ENCODE measurements around the gene SLC2A13.

SLC2A13 gene

GRCh38 chr12:40105515-40106201 is at the start of gene SLC2A13:
SLC2A13 (minus strand) TSS chr12:40106081; CDS start chr12:40105808, 273 bp downstream.
- DNase-seq (ENCODE audit: low read depth) = peak; percentile 30

GRCh38 chr12:40154381-40154780 is 48.5 kb upstream of the SLC2A13 start:
- DNase-seq (ENCODE audit: low read depth) = no peak

GRCh38 chr12:40153432-40153831 is 47.6 kb upstream of the SLC2A13 start:
- DNase-seq (ENCODE audit: low read depth) = no peak

GRCh38 chr12:40152783-40153383 is 47.0 kb upstream of the SLC2A13 start:
- no peak for DNase-seq (ENCODE audit: low read depth)

GRCh38 chr12:40149673-40150260 is 43.9 kb upstream of the SLC2A13 start:
- peak; percentile 32 for DNase-seq (ENCODE audit: low read depth)

- DNase-seq (ENCODE audit: low read depth) = no peak
These were observed 41.2 kb upstream of the SLC2A13 start for GRCh38 chr12:40146800-40147797.

- no peak for DNase-seq (ENCODE audit: low read depth)
These were observed 40.0 kb upstream of the SLC2A13 start for GRCh38 chr12:40145896-40146295.

GRCh38 chr12:40144023-40144422 is 38.1 kb upstream of the SLC2A13 start:
- DNase-seq (ENCODE audit: low read depth) = no peak

GRCh38 chr12:40142001-40142744 is 36.3 kb upstream of the SLC2A13 start:
- DNase-seq (ENCODE audit: low read depth) = no peak

GRCh38 chr12:40138526-40138925 is 32.6 kb upstream of the SLC2A13 start:
- DNase-seq (ENCODE audit: low read depth) = no peak

GRCh38 chr12:40137252-40137651 is 31.4 kb upstream of the SLC2A13 start:
- DNase-seq (ENCODE audit: low read depth) = no peak

- DNase-seq (ENCODE audit: low read depth) = no peak
These were observed 21.5 kb upstream of the SLC2A13 start for GRCh38 chr12:40127408-40127807.

GRCh38 chr12:40123496-40123895 is 17.6 kb upstream of the SLC2A13 start:
- no peak for DNase-seq (ENCODE audit: low read depth)

- DNase-seq (ENCODE audit: low read depth) = no peak
These were observed 17.0 kb upstream of the SLC2A13 start for GRCh38 chr12:40122842-40123241.

GRCh38 chr12:40117818-40118217 is 11.9 kb upstream of the SLC2A13 start:
- no peak for DNase-seq (ENCODE audit: low read depth)

- no peak for DNase-seq (ENCODE audit: low read depth)
These were observed 4.7 kb upstream of the SLC2A13 start for GRCh38 chr12:40110586-40110985.

- no peak for DNase-seq (ENCODE audit: low read depth)
These were observed 2.1 kb upstream of the SLC2A13 start for GRCh38 chr12:40107803-40108620.

GRCh38 chr12:40107098-40107802 is 1.4 kb upstream of the SLC2A13 start:
- DNase-seq (ENCODE audit: low read depth) = peak; percentile 49

GRCh38 chr12:40106655-40107054 is 774 bp upstream of the SLC2A13 start:
- no peak for DNase-seq (ENCODE audit: low read depth)

GRCh38 chr12:40106202-40106533 is 287 bp upstream of the SLC2A13 start:
- no peak for DNase-seq (ENCODE audit: low read depth)

Measured in HS-5 (cell line).